HepG2 (cell line): ENCODE measurements around the gene CCDC57. TPM values are rescaled to one million over a fixed set of nuclear protein-coding genes. Genes with fewer than 3 reads are reported as not detected.

Experiments used
- ATF2 ChIP-seq: sonication (generic); formaldehyde crosslinking; IDR thresholded peaks from 2 replicates; pipeline ENCODE4 v1.4.0; 2020; ENCODE audit warnings: missing genetic modification reagents
- CBX5 ChIP-seq: sonication (generic); formaldehyde crosslinking; IDR thresholded peaks from 2 replicates; pipeline ENCODE4 v1.4.0; 2020; ENCODE audit warnings: missing genetic modification reagents, borderline replicate concordance
- CEBPG ChIP-seq: IDR thresholded peaks from 2 replicates; pipeline ENCODE4 v1.6.1; 2016
- CREB3 ChIP-seq: sonication (generic); formaldehyde crosslinking; IDR thresholded peaks from 2 replicates; pipeline ENCODE4 v1.5.0; 2020; ENCODE audit warnings: missing genetic modification reagents
- DR1 ChIP-seq: sonication (generic); formaldehyde crosslinking; IDR thresholded peaks from 2 replicates; pipeline ENCODE4 v1.8.0; 2021; ENCODE audit warnings: mild to moderate bottlenecking, missing genetic modification reagents, inconsistent platforms
- EHMT2 ChIP-seq: fragments of 200-600 bp; sonication (generic); IDR thresholded peaks from 2 replicates; pipeline ENCODE4 v1.7.0; 2017; ENCODE audit warnings: antibody characterized with exemption, low read depth, low read length, borderline replicate concordance
- ETV6 ChIP-seq: sonication (generic); formaldehyde crosslinking; conservative IDR thresholded peaks from 2 replicates; pipeline ENCODE4 v1.4.0; 2020; ENCODE audit warnings: missing genetic modification reagents
- GATAD1 ChIP-seq: IDR thresholded peaks from 2 replicates; pipeline ENCODE4 v1.6.1; 2016; ENCODE audit warnings: missing genetic modification reagents, missing compliant biosample characterization
- HNF1A ChIP-seq, 2 experiments: sonication (generic) in 1 of 2; formaldehyde crosslinking in 1 of 2; IDR thresholded peaks; 2 replicates each; pipeline versions ENCODE4 v1.4.0 to v1.6.1; 2016 to 2020; ENCODE audit warnings: borderline replicate concordance in 1 of 2, low read depth in 1 of 2, mild to moderate bottlenecking in 1 of 2, missing genetic modification reagents in 1 of 2
- HNF4A ChIP-seq: sonication (generic); formaldehyde crosslinking; IDR thresholded peaks from 2 replicates; pipeline ENCODE4 v1.4.0; 2020; ENCODE audit warnings: missing genetic modification reagents
- MTF2 ChIP-seq: sonication (generic); formaldehyde crosslinking; IDR thresholded peaks from 2 replicates; pipeline ENCODE4 v1.5.0; 2020; ENCODE audit warnings: missing genetic modification reagents, borderline replicate concordance
- NR1H2 ChIP-seq: sonication (generic); formaldehyde crosslinking; IDR thresholded peaks from 2 replicates; pipeline ENCODE4 v1.8.1; 2022; ENCODE audit warnings: low read depth, missing genetic modification reagents, borderline replicate concordance
- RARA ChIP-seq: IDR thresholded peaks from 2 replicates; pipeline ENCODE4 v1.6.1; 2016; ENCODE audit warnings: missing genetic modification reagents, missing compliant biosample characterization
- RARG ChIP-seq: sonication (generic); formaldehyde crosslinking; IDR thresholded peaks from 2 replicates; pipeline ENCODE4 v1.4.0; 2020; ENCODE audit warnings: low read depth, mild to moderate bottlenecking, missing genetic modification reagents
- RFXANK ChIP-seq: IDR thresholded peaks from 2 replicates; pipeline ENCODE4 v1.6.1; 2016
- SAP130 ChIP-seq: IDR thresholded peaks from 2 replicates; pipeline ENCODE4 v1.6.1; 2016; ENCODE audit warnings: low read depth
- SP1 ChIP-seq, 2 experiments: fragments of 450-650 bp in 1 of 2; sonication (generic) in 1 of 2; formaldehyde crosslinking in 1 of 2; IDR thresholded peaks; 2 replicates each; pipeline versions ENCODE4 v1.4.0 to v1.6.1; 2016 to 2020; ENCODE audit warnings: missing genetic modification reagents in 1 of 2
- TEAD2 ChIP-seq: sonication (generic); formaldehyde crosslinking; IDR thresholded peaks from 2 replicates; pipeline ENCODE4 v1.9.0; 2021; ENCODE audit warnings: missing genetic modification reagents
- TOPORS ChIP-seq: sonication (generic); formaldehyde crosslinking; IDR thresholded peaks from 2 replicates; pipeline ENCODE4 v1.8.0; 2023; ENCODE audit warnings: mild to moderate bottlenecking, missing genetic modification reagents
- WIZ ChIP-seq: sonication (generic); formaldehyde crosslinking; IDR thresholded peaks from 2 replicates; pipeline ENCODE4 v1.5.1; 2020; ENCODE audit warnings: mild to moderate bottlenecking, missing genetic modification reagents
- ZBTB3 ChIP-seq: sonication (generic); formaldehyde crosslinking; IDR thresholded peaks from 2 replicates; pipeline ENCODE4 v1.4.0; 2020; ENCODE audit warnings: low read depth, mild to moderate bottlenecking, moderate library complexity, missing genetic modification reagents, borderline replicate concordance
- ZIK1 ChIP-seq: sonication (generic); formaldehyde crosslinking; IDR thresholded peaks from 2 replicates; pipeline ENCODE4 v1.5.0; 2020; ENCODE audit warnings: mild to moderate bottlenecking, low read depth, missing genetic modification reagents, borderline replicate concordance
- ZNF607 ChIP-seq: sonication (generic); formaldehyde crosslinking; IDR thresholded peaks from 2 replicates; pipeline ENCODE4 v1.5.1; 2020; ENCODE audit warnings: missing genetic modification reagents, mild to moderate bottlenecking, borderline replicate concordance
- ZNF747 ChIP-seq: sonication (generic); formaldehyde crosslinking; IDR thresholded peaks from 2 replicates; pipeline ENCODE4 v1.8.1; 2023; ENCODE audit warnings: missing genetic modification reagents, mild to moderate bottlenecking, borderline replicate concordance
- ZNF780A ChIP-seq: sonication (generic); formaldehyde crosslinking; IDR thresholded peaks from 2 replicates; pipeline ENCODE4 v1.8.0; 2022; ENCODE audit warnings: mild to moderate bottlenecking, missing genetic modification reagents, moderate library complexity
- polyA plus RNA-seq, 8 experiments: library from polyadenylated mRNA; depleted of rRNA in 3 of 8; stranded (reverse) in 7 of 8; unstranded in 1 of 8; fragments of >200 nt; fragmentation: Illumina TruSeq in 4 of 8; extraction: Trizol in 4 of 8; gene quantifications; 2 replicates each; pipeline versions ENCODE4 v1.2.1 to v1.2.3, GENCODE V29; 2011 to 2016; ENCODE audit warnings: low read depth in 4 of 8, missing spikeins in 1 of 8, mixed read lengths in 1 of 8; ENCODE audit not compliant: insufficient read depth in 1 of 8
- total RNA-seq, 5 experiments: library from RNA; depleted of rRNA; stranded (reverse); fragments of >200 nt; fragmentation: Illumina TruSeq; extraction: Trizol; gene quantifications; 2 replicates each; pipeline ENCODE4 v1.2.3, GENCODE V29; 2016; ENCODE audit warnings: low read depth in 1 of 5

Gene CCDC57
- total and polyA plus RNA-seq, 2 of the 13 experiments (the other 11 are each of a cell fraction or from before 2014, with no cell fraction given): 59.3 to 59.9 TPM

GRCh38 chr17:82065638-82066303, 146.9 kb downstream of the CCDC57 start, which contains the start of gene DUS1L (continued):
- TF ChIP-seq HNF1A (IDR thresholded peaks at IDR 0.05; ENCODE audit: low read depth): no peak
- peak; percentile 71; the same call in 1 of the 2 replicates for TF ChIP-seq HNF1A (CRISPR knock-in tag; IDR thresholded peaks at IDR 0.05; ENCODE audit: borderline replicate concordance)
- peak; percentile 96 for TF ChIP-seq GATAD1 (CRISPR knock-in tag)
- no peak for TF ChIP-seq CREB3
- peak; percentile 73 for TF ChIP-seq RARA
- TF ChIP-seq ZNF780A (CRISPR knock-in tag): no peak
- peak; percentile 85 for TF ChIP-seq TOPORS
- TF ChIP-seq RFXANK (CRISPR knock-in tag): peak; percentile 73; the same call in 1 of the 2 replicates
- no peak for TF ChIP-seq ZBTB3
- peak; percentile 88 for TF ChIP-seq SAP130
- peak; percentile 90 for TF ChIP-seq ZNF747 (CRISPR knock-in tag)
- peak; percentile 19; the same call in 1 of the 2 replicates for TF ChIP-seq CEBPG (CRISPR knock-in tag)
- no peak for TF ChIP-seq RARG (CRISPR knock-in tag)
- peak; percentile 92 for TF ChIP-seq ATF2
- no peak for TF ChIP-seq WIZ (CRISPR knock-in tag)
- peak; percentile 42 for TF ChIP-seq HNF4A (CRISPR knock-in tag)
- TF ChIP-seq EHMT2: no peak
- no peak for TF ChIP-seq TEAD2 (CRISPR knock-in tag)
- peak; percentile 89; the same call in 1 of the 2 replicates for TF ChIP-seq NR1H2
- peak; percentile 94 for TF ChIP-seq CBX5 (CRISPR knock-in tag)
- TF ChIP-seq ETV6 (CRISPR knock-in tag): peak; percentile 95; the same call in 1 of the 2 replicates
- TF ChIP-seq ZIK1: peak; percentile 97
- TF ChIP-seq MTF2 (CRISPR knock-in tag): no peak; the same call in 1 of the 2 replicates
- TF ChIP-seq DR1 (CRISPR knock-in tag): peak; percentile 66; the same call in 1 of the 2 replicates
- peak; percentile 80 for TF ChIP-seq ZNF607 (CRISPR knock-in tag)
- no peak for TF ChIP-seq SP1 (IDR thresholded peaks at IDR 0.05)
- TF ChIP-seq SP1 (CRISPR knock-in tag; IDR thresholded peaks at IDR 0.05): peak; percentile 96
